Measurements from ENCODE around the gene GLI1. TPM values are rescaled to one million over a fixed set of nuclear protein-coding genes. Genes with fewer than 3 reads are reported as not detected.

Gene GLI1
- polyA plus RNA-seq, 1 of the 3 experiments (the other 2 are of a cell fraction) = 0.90 TPM

DNA sequence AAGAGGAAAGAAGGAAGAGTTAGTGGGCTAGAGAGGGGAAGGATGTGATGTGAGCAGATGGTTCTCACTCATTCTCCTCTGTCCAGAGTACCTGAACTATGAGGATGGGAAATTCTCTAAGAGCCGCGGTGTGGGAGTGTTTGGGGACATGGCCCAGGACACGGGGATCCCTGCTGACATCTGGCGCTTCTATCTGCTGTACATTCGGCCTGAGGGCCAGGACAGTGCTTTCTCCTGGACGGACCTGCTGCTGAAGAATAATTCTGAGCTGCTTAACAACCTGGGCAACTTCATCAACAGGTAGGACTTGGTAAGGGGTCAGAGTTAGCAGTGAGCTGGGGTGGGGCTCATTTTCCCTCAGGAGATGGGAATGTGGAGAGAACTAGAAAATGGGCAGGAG, 53.1 kb downstream of the GLI1 start:
- Histone ChIP-seq H3K9ac (no peak overlapping the region), H3K4me2 (no peak overlapping the region), H3K27ac (ENCODE audit: low read depth in 2 of 2, low read length in 1 of 2) (peak overlapping the region in 1 of 2 experiments; percentile 17; a peak in 1 of 4 replicates), H3K79me2 (ENCODE audit: insufficient read depth) (peaks cover 11% of the 10 kb centered on the region), H3F3A (replicated peaks; ENCODE audit: insufficient read depth) (peaks cover 42% of the 10 kb centered on the region), H2AFZ (ENCODE audit: low read depth) (no peak overlapping the region), H3K9me2 (no peaks in the 10 kb centered on the region), H3K27me3 (ENCODE audit: insufficient read depth) (no peaks in the 10 kb centered on the region), H3K9me3 (no peaks in the 10 kb centered on the region), H3K36me3 (replicated peaks in 1 of 2; ENCODE audit: control insufficient read depth in 1 of 2, insufficient read depth in 2 of 2, low read length in 1 of 2) (peaks cover 48 to 67% of the 10 kb centered on the region in 2 experiments), H3K4me3 (ENCODE audit: low read depth in 2 of 2, low read length in 1 of 2) (no peak overlapping the region), H3K4me1 (ENCODE audit: control insufficient read depth in 1 of 2, insufficient read depth in 2 of 2, low read depth in 1 of 2, low read length in 1 of 2) (peaks cover 0 to 5% of the 10 kb centered on the region in 2 experiments; a peak in 2 of 4 replicates), H4K20me1 (ENCODE audit: insufficient read depth) (peaks cover 18% of the 10 kb centered on the region)
- no peak for DNase-seq
- WGBS (ENCODE audit: low lambda C conversion rate) = 71% methylated on average over 5 of the region's 6 CpGs
- TF ChIP-seq RAD21 (IDR thresholded peaks at IDR 0.05; ENCODE audit: low read length) = no peak
- TF ChIP-seq TEAD4 (IDR thresholded peaks at IDR 0.05; ENCODE audit: borderline replicate concordance, insufficient read depth) = no peak
- no peak for TF ChIP-seq GATA2 (CRISPR knock-in tag; IDR thresholded peaks at IDR 0.05)
- TF ChIP-seq, protein P1, sequence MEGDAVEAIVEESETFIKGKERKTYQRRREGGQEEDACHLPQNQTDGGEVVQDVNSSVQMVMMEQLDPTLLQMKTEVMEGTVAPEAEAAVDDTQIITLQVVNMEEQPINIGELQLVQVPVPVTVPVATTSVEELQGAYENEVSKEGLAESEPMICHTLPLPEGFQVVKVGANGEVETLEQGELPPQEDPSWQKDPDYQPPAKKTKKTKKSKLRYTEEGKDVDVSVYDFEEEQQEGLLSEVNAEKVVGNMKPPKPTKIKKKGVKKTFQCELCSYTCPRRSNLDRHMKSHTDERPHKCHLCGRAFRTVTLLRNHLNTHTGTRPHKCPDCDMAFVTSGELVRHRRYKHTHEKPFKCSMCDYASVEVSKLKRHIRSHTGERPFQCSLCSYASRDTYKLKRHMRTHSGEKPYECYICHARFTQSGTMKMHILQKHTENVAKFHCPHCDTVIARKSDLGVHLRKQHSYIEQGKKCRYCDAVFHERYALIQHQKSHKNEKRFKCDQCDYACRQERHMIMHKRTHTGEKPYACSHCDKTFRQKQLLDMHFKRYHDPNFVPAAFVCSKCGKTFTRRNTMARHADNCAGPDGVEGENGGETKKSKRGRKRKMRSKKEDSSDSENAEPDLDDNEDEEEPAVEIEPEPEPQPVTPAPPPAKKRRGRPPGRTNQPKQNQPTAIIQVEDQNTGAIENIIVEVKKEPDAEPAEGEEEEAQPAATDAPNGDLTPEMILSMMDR (IDR thresholded peaks at IDR 0.05) = no peak
- no peak for TF ChIP-seq RCOR1 (IDR thresholded peaks at IDR 0.05; ENCODE audit: low read length)
- TF ChIP-seq CHD2 (IDR thresholded peaks at IDR 0.05; ENCODE audit: low read length, partially characterized antibody) = no peak
- no peak for TF ChIP-seq EP300 (IDR thresholded peaks at IDR 0.05; ENCODE audit: borderline replicate concordance in 1 of 2, low read depth in 1 of 2, low read length in 1 of 2)
- TF ChIP-seq, protein P2, sequence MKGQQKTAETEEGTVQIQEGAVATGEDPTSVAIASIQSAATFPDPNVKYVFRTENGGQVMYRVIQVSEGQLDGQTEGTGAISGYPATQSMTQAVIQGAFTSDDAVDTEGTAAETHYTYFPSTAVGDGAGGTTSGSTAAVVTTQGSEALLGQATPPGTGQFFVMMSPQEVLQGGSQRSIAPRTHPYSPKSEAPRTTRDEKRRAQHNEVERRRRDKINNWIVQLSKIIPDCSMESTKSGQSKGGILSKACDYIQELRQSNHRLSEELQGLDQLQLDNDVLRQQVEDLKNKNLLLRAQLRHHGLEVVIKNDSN (IDR thresholded peaks at IDR 0.05; ENCODE audit: borderline replicate concordance, low read depth) = no peak
- TF ChIP-seq FOSL2 (IDR thresholded peaks at IDR 0.05; ENCODE audit: borderline replicate concordance, low read depth) = no peak
- TF ChIP-seq TCF12 (IDR thresholded peaks at IDR 0.05) = no peak
- TF ChIP-seq, protein P3, sequence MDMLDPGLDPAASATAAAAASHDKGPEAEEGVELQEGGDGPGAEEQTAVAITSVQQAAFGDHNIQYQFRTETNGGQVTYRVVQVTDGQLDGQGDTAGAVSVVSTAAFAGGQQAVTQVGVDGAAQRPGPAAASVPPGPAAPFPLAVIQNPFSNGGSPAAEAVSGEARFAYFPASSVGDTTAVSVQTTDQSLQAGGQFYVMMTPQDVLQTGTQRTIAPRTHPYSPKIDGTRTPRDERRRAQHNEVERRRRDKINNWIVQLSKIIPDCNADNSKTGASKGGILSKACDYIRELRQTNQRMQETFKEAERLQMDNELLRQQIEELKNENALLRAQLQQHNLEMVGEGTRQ (IDR thresholded peaks at IDR 0.05; ENCODE audit: borderline replicate concordance, low read depth, low read length) = no peak
- TF ChIP-seq FOXJ3 (CRISPR knock-in tag; IDR thresholded peaks at IDR 0.05) = no peak
- POLR2A ChIA-PET = interaction anchor here (0.7 to 1.0 kb wide), 3 partner anchors 11 to 773 kb away, joined by 3 to 4 read pairs (median 3); no protein-coding TSS in a partner anchor
- CTCF ChIA-PET = no interaction called here

DNA sequence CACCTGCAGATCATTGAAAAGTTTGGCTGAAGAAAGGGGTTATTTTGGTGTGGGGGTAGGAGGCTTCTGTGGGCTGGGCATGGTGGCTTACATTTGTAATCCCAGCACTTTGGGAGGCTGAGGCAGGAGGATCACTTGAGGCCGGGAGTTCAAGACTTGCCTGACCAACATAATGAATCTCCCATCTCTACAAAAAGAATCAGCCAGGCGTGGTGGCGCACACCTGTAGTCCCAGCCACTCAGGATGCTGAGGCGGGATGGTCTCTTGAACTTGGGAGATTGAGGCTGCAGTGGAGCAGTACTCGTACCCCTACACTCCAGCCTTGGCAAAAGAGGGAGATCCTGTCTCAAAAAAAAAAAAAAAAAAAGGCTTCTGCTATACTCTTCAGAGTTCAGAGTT, 53.7 kb downstream of the GLI1 start:
- no peak for TF ChIP-seq TAF1 (IDR thresholded peaks at IDR 0.05; ENCODE audit: borderline replicate concordance, low read depth, low read length)
- TF ChIP-seq MEF2A (IDR thresholded peaks at IDR 0.05; ENCODE audit: borderline replicate concordance, low read depth) = no peak
- no peak for TF ChIP-seq TEAD4 (IDR thresholded peaks at IDR 0.05; ENCODE audit: borderline replicate concordance, insufficient read depth)
- TF ChIP-seq POLR2AphosphoS5 (IDR thresholded peaks at IDR 0.05; ENCODE audit: low read depth, low read length) = no peak
- TF ChIP-seq SIN3A (IDR thresholded peaks at IDR 0.05; ENCODE audit: borderline replicate concordance, low read depth, low read length) = no peak
- TF ChIP-seq EZH2phosphoT487 (IDR thresholded peaks at IDR 0.05; ENCODE audit: borderline replicate concordance, low read depth) = no peak
- no peak for TF ChIP-seq FOSL2 (IDR thresholded peaks at IDR 0.05; ENCODE audit: borderline replicate concordance, low read depth)
- TF ChIP-seq MXI1 (IDR thresholded peaks at IDR 0.05; ENCODE audit: low read depth, low read length) = no peak
- TF ChIP-seq YY1 (IDR thresholded peaks at IDR 0.05; ENCODE audit: low read depth) = no peak
- TF ChIP-seq ELF1 (IDR thresholded peaks at IDR 0.05) = no peak
- no peak for TF ChIP-seq FOXJ3 (CRISPR knock-in tag; IDR thresholded peaks at IDR 0.05)
- TF ChIP-seq, protein P2 (IDR thresholded peaks at IDR 0.05; ENCODE audit: borderline replicate concordance, low read depth) = no peak
- ChIA-PET POLR2A (interaction anchor here (0.7 to 1.3 kb wide), 5 partner anchors 8 to 284 kb away, joined by 3 to 4 read pairs (median 3); partner anchors contain the start of gene SHMT2), CTCF (no interaction called here)
- Histone ChIP-seq H4K20me1 (ENCODE audit: insufficient read depth) (peaks cover 24% of the 10 kb centered on the region), H3K9me2 (no peaks in the 10 kb centered on the region), H3F3A (replicated peaks; ENCODE audit: insufficient read depth) (peaks cover 48% of the 10 kb centered on the region), H3K9ac (no peak overlapping the region), H3K79me2 (ENCODE audit: insufficient read depth) (peaks cover 17% of the 10 kb centered on the region), H3K9me3 (no peaks in the 10 kb centered on the region), H3K27me3 (ENCODE audit: insufficient read depth) (no peaks in the 10 kb centered on the region), H3K36me3 (replicated peaks in 1 of 2; ENCODE audit: control insufficient read depth in 1 of 2, insufficient read depth in 2 of 2, low read length in 1 of 2) (peaks cover 54 to 72% of the 10 kb centered on the region in 2 experiments), H3K27ac (ENCODE audit: low read depth in 2 of 2, low read length in 1 of 2) (no peak overlapping the region), H3K4me3 (ENCODE audit: low read depth in 2 of 2, low read length in 1 of 2) (no peak overlapping the region), H3K4me1 (ENCODE audit: control insufficient read depth in 1 of 2, insufficient read depth in 2 of 2, low read depth in 1 of 2, low read length in 1 of 2) (peaks cover 1 to 11% of the 10 kb centered on the region in 2 experiments; a peak in 3 of 4 replicates), H2AFZ (ENCODE audit: low read depth) (no peak overlapping the region), H3K4me2 (no peak overlapping the region)
- 100% methylated on average over 5 of the region's 5 CpGs for WGBS (ENCODE audit: low lambda C conversion rate)
- no peak for DNase-seq

Data from SK-N-SH (cell line).